ENCODE measurements around the gene PRMT7.

- no peak for TF ChIP-seq CTCF (IDR thresholded peaks at IDR 0.05)
- no peak for TF ChIP-seq POLR2A (IDR thresholded peaks at IDR 0.05)
- TF ChIP-seq POLR2AphosphoS5 (IDR thresholded peaks at IDR 0.05) = no peak
- no peak for TF ChIP-seq EP300 (IDR thresholded peaks at IDR 0.05; ENCODE audit: low read depth)
Observed at GRCh38 chr16:68355447-68356248, 44.8 kb downstream of the PRMT7 start.
